Activated CD4-positive, alpha-beta memory T cell treated with anti-CD3 and anti-CD28 coated beads for 36 hours (primary cell): Measurements from ENCODE around the gene TBC1D21. TPM values are rescaled to one million over a fixed set of nuclear protein-coding genes. Genes with fewer than 3 reads are reported as not detected.
A peak's percentile ranks its signal among the peaks of the same experiment; 100 is the strongest.

ENCODE experiments used
- CTCF ChIA-PET: fragments of 350-600 bp; sonication (Branson Sonifier 250); formaldehyde crosslinking; loops from one replicate; lab custom pipeline; 2021; ENCODE audit warnings: antibody characterized with exemption, inconsistent platforms; lab: Charles Lee
- POLR2A ChIA-PET: fragments of 350-600 bp; sonication (Branson Sonifier 250); formaldehyde crosslinking; loops from one replicate; lab custom pipeline; 2021; ENCODE audit warnings: antibody characterized with exemption; lab: Charles Lee
- DNase-seq: peaks from one replicate; pipeline ENCODE4 v3.0.0-alpha.2; 2020
- H3K27ac Mint-ChIP-seq: one replicate; pipeline ENCODE4 v1.8.0; 2021; ENCODE audit warnings: mixed read lengths
- H3K27me3 Mint-ChIP-seq: one replicate; pipeline ENCODE4 v1.8.0; 2021; ENCODE audit warnings: mixed read lengths
- H3K36me3 Mint-ChIP-seq: one replicate; pipeline ENCODE4 v1.8.0; 2021; ENCODE audit warnings: mixed read lengths
- H3K4me1 Mint-ChIP-seq: one replicate; pipeline ENCODE4 v1.8.0; 2021; ENCODE audit warnings: low read depth, mixed read lengths
- H3K4me3 Mint-ChIP-seq: one replicate; pipeline ENCODE4 v1.8.0; 2021; ENCODE audit warnings: mild to moderate bottlenecking, mixed read lengths
- H3K9me3 Mint-ChIP-seq: one replicate; pipeline ENCODE4 v1.8.0; 2021; ENCODE audit warnings: mixed read lengths
- intact Hi-C: fragments of 100-400 bp; cut with micrococcal nuclease; formaldehyde crosslinking; loops from one replicate; pipeline ENCODE4 v1.15.1; 2023
- total RNA-seq, 2 experiments: library from RNA; stranded (reverse); gene quantifications; one replicate each; pipeline ENCODE4 v1.2.3, GENCODE V29; 2021

The TBC1D21 gene
- total RNA-seq, 2 experiments from 2014 or later = not detected

DNA sequence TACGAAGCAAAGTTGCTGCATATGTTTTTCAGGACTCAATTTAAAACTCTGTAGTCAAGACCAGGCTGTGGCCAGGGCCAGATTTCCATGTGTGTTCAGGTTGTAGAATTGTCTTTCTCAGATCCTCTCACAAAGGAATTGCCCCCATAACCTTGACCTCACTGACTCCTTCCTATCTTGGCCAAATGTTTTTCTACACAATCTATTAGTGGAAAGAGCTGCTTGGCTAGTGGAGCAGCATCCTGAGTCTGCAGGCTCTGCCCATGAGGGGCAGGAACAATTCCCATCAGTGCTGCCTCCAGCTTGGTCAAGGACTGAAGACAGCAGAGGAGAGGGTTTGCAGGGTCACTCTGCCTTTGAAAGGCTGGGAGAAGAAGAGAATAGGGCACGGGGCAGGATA lies 6.9 kb upstream of the TBC1D21 start:
- peaks cover 27% of the 10 kb centered on the region for H3K27me3 Mint-ChIP-seq
- H3K9me3 Mint-ChIP-seq = no peaks in the 10 kb centered on the region
- ChIA-PET POLR2A (no interaction called here), CTCF (interaction anchor here (1.1 to 2.3 kb wide), 2 partner anchors 8 to 42 kb away, joined by 3 to 9 read pairs; no protein-coding TSS in a partner anchor)
- no peaks in the 10 kb centered on the region for H3K36me3 Mint-ChIP-seq
- no peak overlapping the region for H3K27ac Mint-ChIP-seq
- H3K4me3 Mint-ChIP-seq = no peak overlapping the region
- peaks cover 9% of the 10 kb centered on the region for H3K4me1 Mint-ChIP-seq
- DNase-seq = no peak
- intact Hi-C loops = no loop called here

DNA sequence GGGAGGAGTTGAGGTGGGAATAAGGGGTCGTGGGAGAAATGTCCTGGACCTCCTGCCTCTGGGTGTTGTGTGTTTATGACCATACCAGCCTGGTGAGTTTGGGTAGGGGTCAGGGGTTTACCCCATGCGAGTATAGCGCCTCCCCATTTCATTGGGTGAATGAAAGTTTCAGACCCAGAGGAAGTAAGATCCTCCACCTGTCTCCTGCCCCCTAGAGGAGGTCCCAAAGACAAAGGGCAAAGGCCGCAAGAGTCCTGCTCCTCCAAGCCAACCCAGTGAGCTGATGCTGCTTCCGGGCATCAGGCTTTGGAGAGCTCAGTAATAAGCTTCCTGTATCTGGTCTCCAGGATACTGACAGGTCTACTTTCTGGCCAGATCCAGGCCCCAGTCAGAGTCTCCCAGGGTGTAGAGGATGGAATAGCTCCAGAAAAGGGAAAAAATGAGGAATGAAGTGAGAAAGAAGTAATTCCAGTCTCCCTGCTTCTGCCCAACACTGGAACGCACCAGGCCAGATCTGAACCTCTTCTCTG lies 6.4 kb upstream of the TBC1D21 start:
- ChIA-PET POLR2A (no interaction called here), CTCF (interaction anchor here (1.1 kb wide), 1 partner anchor 42 kb away, joined by 3 read pairs; no protein-coding TSS in a partner anchor)
- Mint-ChIP-seq H3K4me3 (no peak overlapping the region), H3K27me3 (peaks cover 25% of the 10 kb centered on the region), H3K9me3 (no peaks in the 10 kb centered on the region), H3K27ac (no peak overlapping the region), H3K36me3 (no peaks in the 10 kb centered on the region), H3K4me1 (peaks cover 9% of the 10 kb centered on the region)
- no peak for DNase-seq
- intact Hi-C loops = no loop called here

DNA sequence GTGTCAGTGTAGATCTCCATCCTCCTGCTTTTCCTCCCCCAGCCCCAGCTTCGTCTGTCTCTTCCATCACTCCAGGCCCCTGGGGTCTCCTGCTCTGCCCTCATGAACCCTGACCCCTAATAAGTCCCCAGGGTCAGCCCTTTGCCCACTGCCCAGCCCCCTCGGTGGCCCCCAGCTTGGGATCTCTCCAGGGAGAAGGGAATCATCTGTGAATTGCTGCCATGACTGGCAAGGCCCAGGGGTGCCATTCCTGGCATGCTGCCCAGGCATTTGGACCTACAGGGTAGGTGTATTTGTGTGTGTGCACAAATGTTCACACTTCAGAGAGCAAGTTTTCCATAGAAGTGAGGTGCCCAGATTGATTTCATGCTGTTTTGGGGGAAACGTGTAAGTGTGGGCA lies 5.9 kb upstream of the TBC1D21 start:
- Mint-ChIP-seq H3K9me3 (no peaks in the 10 kb centered on the region), H3K4me3 (no peak overlapping the region), H3K27ac (no peak overlapping the region), H3K27me3 (peaks cover 28% of the 10 kb centered on the region), H3K36me3 (no peaks in the 10 kb centered on the region), H3K4me1 (peaks cover 9% of the 10 kb centered on the region)
- intact Hi-C loops = no loop called here
- ChIA-PET POLR2A (no interaction called here), CTCF (interaction anchor here (1.1 kb wide), 1 partner anchor 41 kb away, joined by 5 read pairs; no protein-coding TSS in a partner anchor)
- no peak for DNase-seq

DNA sequence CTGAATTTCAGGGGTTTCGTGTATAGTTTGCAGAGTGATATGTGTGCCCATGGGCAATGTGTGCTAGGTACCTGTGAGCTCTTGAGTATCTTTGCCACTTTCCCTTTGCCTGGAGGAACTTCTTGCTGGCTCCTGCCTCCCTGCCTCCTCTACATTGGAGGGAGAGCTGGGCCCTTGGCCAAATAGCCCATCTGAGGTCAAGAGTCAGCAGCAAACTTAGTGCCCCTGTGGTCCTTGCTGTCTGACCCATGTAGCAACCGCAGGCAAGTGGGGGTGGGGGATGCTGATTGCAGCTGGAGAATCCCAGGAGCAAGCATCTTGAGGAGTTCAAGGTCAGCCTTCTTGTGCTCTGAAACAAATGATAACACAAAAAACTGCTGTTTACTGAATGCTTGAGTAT lies 5.4 kb upstream of the TBC1D21 start:
- H3K36me3 Mint-ChIP-seq = no peaks in the 10 kb centered on the region
- DNase-seq = no peak
- no peaks in the 10 kb centered on the region for H3K9me3 Mint-ChIP-seq
- ChIA-PET POLR2A (no interaction called here), CTCF (interaction anchor here (1.1 to 1.4 kb wide), 3 partner anchors 38 to 98 kb away, joined by 3 to 5 read pairs (median 4); no protein-coding TSS in a partner anchor)
- H3K4me3 Mint-ChIP-seq = no peak overlapping the region
- H3K27ac Mint-ChIP-seq = no peak overlapping the region
- H3K27me3 Mint-ChIP-seq = peaks cover 33% of the 10 kb centered on the region
- peaks cover 9% of the 10 kb centered on the region for H3K4me1 Mint-ChIP-seq
- intact Hi-C loops = no loop called here

DNA sequence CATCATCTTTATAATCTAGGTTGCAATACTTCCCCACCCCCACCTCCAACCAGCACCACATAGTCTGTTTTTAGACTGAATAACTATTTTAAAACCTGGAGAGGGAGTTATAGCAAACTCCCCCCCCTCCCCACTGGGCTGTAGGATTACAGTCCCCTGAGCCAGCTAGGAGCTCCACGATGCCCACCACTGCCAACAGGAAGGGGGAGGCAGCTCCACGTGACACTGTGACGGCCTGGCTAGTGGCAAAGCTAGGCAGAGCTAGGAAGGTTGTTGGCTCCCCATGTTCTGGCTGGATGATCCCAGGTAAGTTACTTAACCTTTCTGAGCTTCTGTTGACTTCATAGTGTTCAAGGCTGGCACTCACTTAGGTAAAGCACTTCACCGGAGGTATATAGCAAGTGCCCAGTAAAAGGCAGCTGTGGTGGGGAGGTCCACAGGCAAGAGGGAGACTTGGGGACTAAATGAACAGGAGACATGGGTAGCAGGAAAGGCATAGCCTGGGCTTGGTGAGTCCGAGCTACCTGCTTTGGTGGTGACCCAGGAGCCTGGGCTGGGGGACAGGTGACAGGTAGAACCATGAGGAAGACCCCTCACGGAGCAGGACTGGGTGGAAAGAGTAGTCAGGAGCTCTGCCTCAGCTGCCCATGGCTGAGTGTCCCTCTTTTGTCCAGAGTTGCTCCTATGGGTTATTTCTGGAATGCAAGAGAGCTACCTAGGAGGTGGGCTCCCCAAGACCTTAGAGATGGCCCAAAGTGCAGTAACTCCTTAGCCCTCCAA lies 4.0 kb upstream of the TBC1D21 start:
- Mint-ChIP-seq H3K4me1 (peaks cover 9% of the 10 kb centered on the region), H3K9me3 (no peaks in the 10 kb centered on the region), H3K27ac (no peak overlapping the region), H3K27me3 (peaks cover 37% of the 10 kb centered on the region), H3K36me3 (no peaks in the 10 kb centered on the region), H3K4me3 (no peak overlapping the region)
- DNase-seq = no peak
- ChIA-PET CTCF (interaction anchor here (1.0 to 1.4 kb wide), 3 partner anchors 35 to 96 kb away, joined by 3 to 4 read pairs (median 3); no protein-coding TSS in a partner anchor), POLR2A (no interaction called here)
- intact Hi-C loops = no loop called here

DNA sequence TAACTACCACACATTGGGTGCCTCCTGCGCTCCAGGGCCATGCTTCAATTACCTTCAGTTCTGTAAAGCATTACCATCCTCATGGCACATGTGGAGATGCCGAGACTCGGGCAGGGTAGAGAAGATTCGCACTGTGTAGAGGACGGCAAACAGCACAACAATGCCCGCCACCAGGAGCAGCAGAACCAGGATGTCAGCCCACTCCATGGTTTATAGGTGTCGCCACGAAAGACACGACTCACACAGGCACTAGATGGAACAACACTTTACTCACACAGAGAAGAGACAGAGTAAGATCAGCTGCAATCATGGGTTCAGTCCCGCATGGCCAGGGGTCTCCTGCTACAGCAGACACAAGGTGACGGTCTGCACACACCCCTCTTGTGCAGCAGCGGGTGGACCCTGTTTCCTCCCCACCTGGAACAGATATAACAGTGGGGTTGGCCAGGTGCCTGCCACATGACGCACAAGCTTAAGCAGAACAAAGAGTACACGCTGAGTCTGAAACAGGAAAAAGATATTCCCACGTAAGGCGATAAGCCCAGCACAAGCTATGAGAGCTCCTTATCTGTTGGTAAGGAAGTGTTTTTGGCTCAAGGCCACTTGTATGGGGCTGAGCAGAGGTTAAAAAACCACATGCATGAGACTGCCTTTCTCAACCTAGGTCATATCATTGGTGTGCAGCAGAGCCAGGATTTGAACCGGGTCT lies 2.5 kb upstream of the TBC1D21 start:
- POLR2A ChIA-PET = no interaction called here
- Mint-ChIP-seq H3K27ac (no peak overlapping the region), H3K9me3 (no peaks in the 10 kb centered on the region), H3K4me3 (no peak overlapping the region), H3K4me1 (peaks cover 6% of the 10 kb centered on the region), H3K36me3 (no peaks in the 10 kb centered on the region), H3K27me3 (peaks cover 35% of the 10 kb centered on the region)
- intact Hi-C loops = no loop called here
- CTCF ChIA-PET = interaction anchor here (1.2 kb wide), 2 partner anchors 36 to 47 kb away, joined by 3 to 7 read pairs; no protein-coding TSS in a partner anchor
- DNase-seq = no peak

DNA sequence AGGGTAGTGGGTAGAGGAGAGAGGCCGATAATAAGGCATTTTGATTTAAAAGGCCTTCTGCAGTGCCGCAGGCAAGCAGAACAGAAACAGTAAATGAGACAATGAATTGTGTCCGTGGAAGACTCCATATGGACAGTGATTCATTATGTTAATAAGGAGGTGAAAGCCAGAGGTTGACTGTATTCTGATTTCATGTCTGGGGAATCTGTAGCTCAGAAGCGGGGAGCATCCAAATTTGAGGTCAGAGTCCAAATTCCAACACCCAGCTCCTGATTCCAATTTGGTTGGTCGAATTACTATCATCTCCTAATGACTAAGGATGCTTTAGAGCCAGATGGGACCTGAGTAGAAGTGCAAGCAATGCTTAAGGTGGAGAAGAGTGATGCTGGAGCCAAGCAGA lies 1.0 kb upstream of the TBC1D21 start:
- ChIA-PET CTCF (interaction anchor here (1.0 to 4.4 kb wide), 7 partner anchors 8 to 92 kb away, joined by 4 to 107 read pairs (median 16); no protein-coding TSS in a partner anchor), POLR2A (no interaction called here)
- intact Hi-C loops = no loop called here
- H3K27ac Mint-ChIP-seq = no peak overlapping the region
- H3K9me3 Mint-ChIP-seq = no peaks in the 10 kb centered on the region
- H3K4me3 Mint-ChIP-seq = no peak overlapping the region
- H3K4me1 Mint-ChIP-seq = no peaks in the 10 kb centered on the region
- no peak for DNase-seq
- H3K36me3 Mint-ChIP-seq = no peaks in the 10 kb centered on the region
- peaks cover 32% of the 10 kb centered on the region for H3K27me3 Mint-ChIP-seq

DNA sequence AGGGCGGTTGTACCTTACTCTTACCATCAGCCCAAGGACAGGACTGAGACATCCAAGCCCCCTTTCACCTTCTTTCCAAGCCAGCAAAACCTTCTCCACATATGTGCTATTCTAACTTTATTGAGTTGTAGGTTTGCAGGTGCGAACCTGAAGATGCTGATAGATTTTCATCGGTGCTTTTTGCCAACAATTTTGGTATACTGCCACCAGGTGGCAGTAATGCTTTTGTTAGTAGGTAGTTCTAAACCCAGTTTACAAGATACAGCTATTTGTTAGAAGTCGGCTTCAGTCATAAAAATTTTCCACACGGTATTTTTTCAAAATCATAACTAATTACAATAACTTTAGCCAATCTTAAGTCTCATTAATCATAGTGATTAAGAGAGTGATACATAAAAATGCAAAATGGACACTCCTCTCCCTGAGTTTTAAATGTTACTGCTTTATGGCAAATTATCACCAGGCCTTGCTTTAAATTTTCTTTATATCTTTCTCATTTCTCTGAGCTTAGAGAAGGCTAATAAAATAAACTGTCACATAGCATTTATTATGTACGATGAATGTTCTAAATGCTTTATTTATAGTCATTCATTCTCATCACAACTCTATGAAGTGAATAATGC lies 636 bp downstream of the TBC1D21 start:
- H3K9me3 Mint-ChIP-seq = no peaks in the 10 kb centered on the region
- no peak overlapping the region for H3K4me3 Mint-ChIP-seq
- no peak overlapping the region for H3K27ac Mint-ChIP-seq
- H3K4me1 Mint-ChIP-seq = no peaks in the 10 kb centered on the region
- peak; percentile 35 for DNase-seq
- POLR2A ChIA-PET = no interaction called here
- peaks cover 35% of the 10 kb centered on the region for H3K27me3 Mint-ChIP-seq
- intact Hi-C loops = loop anchor here (1.0 kb wide), 1 partner anchor 34 kb away; no protein-coding TSS in a partner anchor
- CTCF ChIA-PET = interaction anchor here (0.6 to 4.4 kb wide), 36 partner anchors 9 to 1845 kb away, joined by 3 to 107 read pairs (median 5); no protein-coding TSS in a partner anchor
- no peaks in the 10 kb centered on the region for H3K36me3 Mint-ChIP-seq

DNA sequence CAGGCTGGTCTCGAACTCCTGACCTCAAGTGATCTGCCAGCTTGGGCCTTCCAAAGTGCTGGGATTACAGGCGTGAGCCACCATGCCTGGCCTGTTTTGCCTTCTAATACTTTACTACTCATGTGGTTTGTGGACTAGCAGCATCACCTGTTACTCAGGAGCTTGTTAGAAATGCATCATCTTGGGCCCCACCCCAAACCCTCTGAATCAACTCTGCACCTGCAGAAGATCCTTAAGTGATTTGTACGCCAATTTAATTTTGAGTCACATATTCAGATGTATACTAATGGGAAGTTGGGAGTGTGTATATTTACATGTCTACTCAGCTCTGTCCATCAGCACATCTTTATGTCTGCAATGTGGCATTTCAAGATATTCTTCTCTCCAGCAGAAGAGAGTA lies 6.1 kb downstream of the TBC1D21 start:
- POLR2A ChIA-PET = no interaction called here
- Mint-ChIP-seq H3K27ac (no peak overlapping the region), H3K9me3 (no peaks in the 10 kb centered on the region), H3K4me3 (no peak overlapping the region), H3K27me3 (peaks cover 12% of the 10 kb centered on the region), H3K36me3 (no peaks in the 10 kb centered on the region), H3K4me1 (no peaks in the 10 kb centered on the region)
- intact Hi-C loops = no loop called here
- DNase-seq = no peak
- CTCF ChIA-PET = no interaction called here

DNA sequence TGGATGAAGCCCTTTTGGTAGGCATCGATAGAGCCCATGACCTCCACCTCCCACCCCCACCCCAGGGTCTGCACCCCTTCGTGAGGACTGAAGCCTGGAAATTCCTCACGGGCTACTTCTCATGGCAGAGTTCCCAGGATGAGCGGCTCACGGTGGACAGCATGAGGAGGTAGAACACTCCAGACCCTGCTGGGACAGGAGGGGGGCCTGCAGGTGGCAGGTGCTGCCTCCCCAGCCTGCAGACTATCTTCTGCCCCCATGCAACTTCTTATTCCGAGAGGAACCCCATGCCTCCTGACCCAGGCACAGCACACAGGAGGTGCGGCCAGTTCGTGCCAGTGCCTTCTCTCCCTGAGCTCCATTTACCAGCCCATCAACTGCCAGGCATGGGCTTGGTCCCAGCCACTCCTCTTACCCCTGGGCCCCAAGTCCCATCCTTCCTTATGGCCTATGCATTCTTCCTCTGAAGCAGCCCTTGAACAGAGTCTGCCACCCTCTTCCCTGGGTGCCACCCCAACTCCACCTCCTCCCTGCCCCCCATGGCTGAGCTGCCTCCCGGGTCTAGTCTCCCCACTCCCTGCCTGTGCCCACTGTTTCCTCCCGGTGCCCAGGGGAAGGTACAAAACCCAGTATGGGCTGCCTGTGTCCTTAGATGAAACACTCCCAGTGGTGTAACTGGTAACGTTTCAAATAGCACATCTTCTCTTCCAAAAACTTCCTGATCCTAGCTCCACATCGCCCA lies 8.4 kb downstream of the TBC1D21 start:
- Mint-ChIP-seq H3K4me3 (no peak overlapping the region), H3K36me3 (no peaks in the 10 kb centered on the region), H3K27me3 (peaks cover 7% of the 10 kb centered on the region), H3K9me3 (no peaks in the 10 kb centered on the region), H3K4me1 (no peaks in the 10 kb centered on the region), H3K27ac (no peak overlapping the region)
- DNase-seq = no peak
- intact Hi-C loops = no loop called here
- POLR2A ChIA-PET = no interaction called here
- CTCF ChIA-PET = no interaction called here

DNA sequence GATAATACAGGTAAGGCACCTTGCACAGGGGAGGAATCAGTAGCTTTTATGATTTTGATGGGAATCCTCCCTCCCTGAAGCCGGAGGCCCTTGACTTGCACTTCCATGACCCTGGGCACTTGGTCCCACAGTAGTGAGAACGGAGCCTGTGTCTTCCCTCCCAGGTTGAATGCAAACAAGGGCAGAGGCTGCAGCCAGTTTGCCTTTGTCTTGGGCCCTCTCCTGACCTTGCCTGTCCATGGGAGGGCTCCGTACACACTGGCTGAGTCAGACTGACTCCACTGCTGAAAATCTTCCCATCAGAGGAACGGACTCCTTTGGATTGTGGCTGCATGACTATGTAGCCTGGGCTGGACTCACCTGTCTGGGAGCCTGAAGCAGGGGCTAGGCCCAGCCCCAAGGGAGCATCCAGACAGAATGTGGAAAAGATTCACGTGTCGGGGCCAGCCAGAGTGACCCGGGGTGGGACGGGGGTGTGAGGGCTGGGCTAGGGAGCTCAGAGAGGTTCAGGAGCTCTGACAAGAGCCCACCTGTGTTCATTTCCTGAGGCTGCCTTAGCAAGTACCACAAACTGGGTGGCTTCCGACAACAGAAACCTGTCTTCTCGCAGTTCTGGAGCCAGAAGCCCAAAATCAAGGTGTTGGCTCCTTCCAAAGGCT lies 9.5 kb downstream of the TBC1D21 start:
- H3K36me3 Mint-ChIP-seq = no peaks in the 10 kb centered on the region
- CTCF ChIA-PET = interaction anchor here (1.9 to 2.3 kb wide), 2 partner anchors 9 to 15 kb away, joined by 5 to 7 read pairs; no protein-coding TSS in a partner anchor
- no peak overlapping the region for H3K27ac Mint-ChIP-seq
- POLR2A ChIA-PET = no interaction called here
- intact Hi-C loops = no loop called here
- no peaks in the 10 kb centered on the region for H3K9me3 Mint-ChIP-seq
- no peak overlapping the region for H3K4me3 Mint-ChIP-seq
- peaks cover 5% of the 10 kb centered on the region for H3K27me3 Mint-ChIP-seq
- no peaks in the 10 kb centered on the region for H3K4me1 Mint-ChIP-seq
- DNase-seq = no peak
